GM18499 (cell line): ENCODE results near the gene HDAC4.
"Not testable (repeated sequence)": the region's sequence is repeated elsewhere in the genome, so short reads cannot be mapped to it uniquely, and the experiment has no call there.

Source experiments
- ATAC-seq: cut with Tn5 transposase; IDR thresholded peaks from one replicate; pipeline ENCODE4 v1.9.1; 2021; ENCODE audit warnings: moderate number of reproducible peaks; ENCODE audit not compliant: insufficient read depth, unreplicated experiment

Gene HDAC4

DNA sequence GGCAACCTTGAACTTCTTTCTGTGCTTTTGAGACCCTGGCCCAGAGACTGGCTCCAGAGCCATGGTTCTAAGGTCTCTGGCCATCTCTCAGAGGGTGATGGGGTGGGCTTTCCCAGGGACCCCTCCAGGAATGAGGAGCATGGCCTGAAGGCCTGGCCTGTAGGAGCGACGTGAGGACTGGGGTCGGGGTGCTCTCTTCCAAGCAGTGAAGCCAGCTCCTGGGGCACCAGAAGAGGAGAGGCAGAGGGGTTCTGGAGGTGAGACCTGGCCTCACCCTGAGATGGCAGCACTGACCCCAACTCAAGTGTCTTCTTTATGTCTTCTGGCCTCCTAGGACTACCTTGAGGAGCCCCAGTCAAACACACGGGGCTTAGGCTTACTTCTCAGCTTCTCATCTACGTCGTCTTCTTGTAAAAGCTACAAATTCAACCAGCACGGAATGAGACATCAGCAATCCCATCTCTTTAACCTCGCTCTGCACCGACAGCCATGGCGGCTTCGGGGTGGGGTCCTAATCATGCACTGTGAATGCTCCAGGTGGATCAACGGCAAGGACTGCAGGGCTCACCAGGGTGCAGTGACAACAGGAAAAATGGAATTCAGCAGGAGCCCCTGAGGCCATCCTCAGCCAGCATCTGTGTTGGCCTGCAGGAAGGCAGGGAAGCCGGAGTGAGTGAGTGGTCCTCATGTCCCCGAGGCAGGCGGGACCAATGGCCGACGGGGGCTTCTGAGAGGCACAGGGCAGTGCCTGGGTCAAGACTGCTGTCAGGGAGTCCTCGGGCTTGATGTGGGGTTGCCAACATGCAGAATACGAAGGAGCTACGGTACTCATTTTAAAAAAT lies 214.1 kb downstream of the HDAC4 start:
- ATAC-seq = no peak

DNA sequence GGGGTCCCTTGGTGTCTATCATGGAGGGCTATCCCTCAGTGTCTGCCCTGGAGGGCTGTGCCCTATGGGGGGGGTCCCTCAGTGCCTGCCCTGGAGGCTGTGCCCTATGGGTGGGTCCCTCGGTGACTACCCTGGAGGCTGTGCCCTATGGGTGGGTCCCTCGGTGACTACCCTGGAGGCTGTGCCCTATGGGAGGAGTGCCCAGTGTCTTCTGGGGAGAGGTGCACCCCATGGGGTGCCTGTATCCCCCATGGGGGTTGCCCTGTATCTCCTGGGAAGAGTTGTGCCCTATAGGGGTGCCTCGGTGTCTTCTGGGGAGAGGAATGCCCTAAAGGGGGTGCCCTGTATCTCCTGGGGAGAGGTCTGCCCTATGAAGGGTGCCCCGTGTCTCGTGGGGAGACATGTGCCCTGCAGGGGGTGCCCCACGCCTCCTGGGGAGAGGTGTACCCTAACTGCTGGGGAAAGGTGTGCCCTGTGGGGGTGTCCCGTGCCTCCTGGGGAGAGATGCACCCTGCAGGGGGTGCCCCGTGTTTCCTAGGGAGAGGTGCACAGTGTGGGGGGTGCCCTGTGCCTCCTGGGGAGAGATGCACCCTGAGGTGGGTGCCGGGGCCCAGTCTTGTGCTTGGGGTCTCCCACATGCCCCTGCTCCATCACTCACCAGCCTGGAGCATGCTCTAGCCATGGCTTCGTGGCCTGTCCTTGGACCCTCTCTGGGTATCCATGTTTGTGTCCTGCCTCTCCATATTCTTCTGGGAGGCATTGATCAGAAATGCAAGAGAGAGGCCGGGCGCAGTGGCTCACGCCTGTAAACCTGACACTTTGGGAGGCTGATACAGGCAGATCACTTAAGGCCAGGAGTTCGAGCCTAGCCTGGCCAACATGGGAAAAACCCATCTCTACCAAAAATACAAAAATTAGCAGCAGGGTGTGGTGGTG lies 215.6 kb downstream of the HDAC4 start:
- ATAC-seq = no peak

DNA sequence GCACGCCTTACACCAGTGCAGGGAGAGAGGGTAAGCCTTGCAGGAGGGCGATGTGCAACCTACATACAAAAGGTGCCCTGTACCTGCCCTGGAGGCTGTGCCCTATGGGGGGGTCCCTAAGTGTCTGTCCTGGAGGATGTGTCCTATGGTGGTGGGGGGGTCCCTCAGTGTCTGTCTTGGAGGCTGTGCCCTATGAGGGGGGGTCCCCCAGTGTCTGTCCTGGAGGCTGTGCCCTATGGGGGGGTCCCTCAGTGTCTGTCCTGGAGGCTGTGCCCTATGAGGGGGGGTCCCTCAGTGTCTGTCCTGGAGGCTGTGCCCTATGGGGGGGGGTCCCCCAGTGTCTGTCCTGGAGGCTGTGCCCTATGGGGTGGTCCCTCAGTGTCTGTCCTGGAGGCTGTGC lies 216.6 kb downstream of the HDAC4 start:
- ATAC-seq = no peak

DNA sequence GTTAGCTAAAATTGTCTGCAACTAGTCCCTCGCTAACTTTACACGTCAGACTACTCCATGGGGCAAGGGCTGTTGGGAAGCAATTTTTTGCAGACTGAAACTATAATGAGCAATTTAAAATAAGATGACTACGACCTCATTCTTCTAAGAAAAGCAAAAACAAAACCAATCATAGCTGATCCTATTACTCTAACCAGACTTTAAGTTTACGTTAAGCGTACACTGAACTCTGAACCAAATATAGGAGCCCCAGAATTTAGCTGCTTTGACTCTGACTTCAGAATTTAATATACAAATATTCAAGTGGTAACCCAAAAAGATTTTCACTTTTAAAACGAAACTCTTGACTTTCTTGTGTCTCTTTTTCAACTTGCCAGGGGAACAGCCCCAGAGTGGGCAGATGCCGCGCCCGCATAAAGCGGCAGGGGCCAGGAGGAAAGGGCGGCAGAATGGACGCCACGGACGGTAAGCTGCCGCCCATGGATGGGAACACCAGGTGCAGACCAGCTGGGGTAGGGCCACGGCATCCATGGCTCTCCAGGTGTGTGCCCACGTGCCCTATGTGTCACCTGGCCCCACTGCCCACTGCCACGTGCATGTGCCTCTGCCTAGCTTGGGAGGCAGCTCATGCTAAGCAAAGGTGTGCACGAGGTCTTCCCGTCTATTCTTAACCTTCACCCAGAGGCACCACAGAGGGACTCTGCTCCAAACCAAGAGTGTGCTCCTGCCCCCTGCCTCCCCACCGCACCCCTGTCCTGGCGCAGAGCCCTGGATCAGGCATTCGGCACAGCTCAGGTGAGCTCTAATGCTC lies 217.6 kb downstream of the HDAC4 start:
- ATAC-seq = no peak

DNA sequence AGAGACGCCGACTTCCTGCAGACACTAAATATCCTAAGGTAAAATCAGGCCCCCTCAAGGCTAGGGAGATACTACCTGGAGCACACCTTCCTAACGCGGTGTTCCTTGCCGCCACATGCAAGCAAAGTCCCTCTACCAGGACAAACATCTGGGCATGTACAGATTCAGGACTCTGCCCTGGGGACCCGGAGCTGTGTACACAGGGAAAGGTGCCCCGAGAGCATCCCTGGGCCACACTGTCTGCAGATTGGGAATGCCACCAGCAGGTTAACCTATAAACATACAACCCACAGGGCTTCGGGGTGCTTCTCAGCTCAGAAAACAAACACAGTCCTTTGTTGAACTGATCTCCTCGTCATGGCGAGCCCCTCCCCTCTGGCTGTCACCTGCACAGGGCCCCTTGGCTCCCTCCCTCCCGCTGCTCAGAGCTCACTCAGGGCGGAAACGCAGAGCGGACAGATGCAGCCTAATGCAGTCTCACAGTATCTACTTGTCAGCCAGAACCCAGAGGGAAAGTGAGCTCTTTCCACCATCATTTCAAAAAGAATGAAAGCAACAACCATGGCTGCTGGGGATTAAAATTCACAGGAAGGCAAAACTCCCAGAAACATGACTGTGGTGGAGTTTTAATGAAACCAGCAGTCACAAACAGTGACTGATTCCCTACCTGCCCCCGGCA lies 218.8 kb downstream of the HDAC4 start:
- ATAC-seq = no peak

DNA sequence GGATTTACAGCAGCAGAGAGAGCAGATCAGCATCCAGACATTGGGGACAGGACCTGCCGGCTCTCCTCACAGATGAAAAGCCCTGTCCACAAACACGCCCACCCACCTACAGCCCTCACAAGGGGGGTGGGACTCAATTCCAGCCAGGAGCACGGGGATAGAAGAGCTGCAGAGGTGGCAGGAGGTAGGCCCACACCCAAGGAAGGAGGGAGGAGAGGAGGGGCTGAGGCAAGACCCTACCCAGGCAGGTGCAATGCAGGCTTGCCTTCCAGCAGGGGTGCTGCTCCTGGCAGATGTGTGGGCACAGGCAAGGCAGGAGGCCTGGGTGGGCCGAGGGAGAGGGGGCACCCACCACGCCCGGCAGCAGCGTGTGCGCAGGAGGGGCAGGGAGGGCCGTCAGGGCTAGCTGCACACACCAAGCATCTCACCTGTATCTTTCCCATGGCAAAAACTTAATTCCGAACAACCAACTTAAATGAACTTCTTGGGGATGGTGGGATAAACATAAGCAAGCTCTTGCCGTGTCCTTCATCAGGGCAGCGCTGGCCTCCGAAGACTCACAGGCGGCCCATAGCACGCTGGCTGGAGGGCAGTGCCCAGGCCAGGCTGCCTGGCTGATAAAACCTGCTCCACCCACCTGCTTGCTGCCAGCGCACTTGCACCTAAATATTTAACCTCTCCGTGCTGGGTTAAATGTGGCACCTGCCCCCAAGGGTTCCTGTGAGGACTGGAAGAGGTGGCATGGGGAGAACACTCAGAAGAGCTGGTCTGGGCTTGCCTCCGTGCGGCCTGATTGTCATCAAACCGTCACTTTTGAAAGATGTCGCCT lies 219.5 kb downstream of the HDAC4 start:
- no peak for ATAC-seq

DNA sequence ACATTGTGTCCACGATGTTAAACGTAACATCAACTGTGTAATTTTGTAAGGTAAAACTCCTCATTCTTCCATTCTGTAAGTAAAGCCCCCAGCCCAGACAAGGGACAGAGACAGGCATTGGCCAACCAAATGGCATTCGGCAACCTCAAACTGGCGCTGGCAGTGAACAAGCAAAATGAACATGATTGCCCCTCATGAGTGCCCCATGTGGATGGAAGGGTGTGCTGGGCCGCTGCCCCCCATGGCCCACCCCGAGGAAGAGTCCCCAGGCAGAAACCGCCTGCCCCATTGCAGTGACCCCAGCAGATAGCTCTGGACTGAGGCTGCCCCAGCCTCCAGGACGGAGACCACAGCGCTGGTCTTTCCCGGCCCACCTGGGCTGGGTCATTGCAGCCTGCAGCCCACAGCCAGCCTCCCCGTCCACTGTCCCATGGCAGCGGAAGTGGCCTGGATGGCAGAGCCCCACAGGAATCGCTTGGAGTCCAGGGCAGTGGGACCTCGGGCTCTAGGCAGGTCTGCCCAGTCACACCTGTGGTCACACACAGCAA lies 220.2 kb downstream of the HDAC4 start:
- no peak for ATAC-seq

DNA sequence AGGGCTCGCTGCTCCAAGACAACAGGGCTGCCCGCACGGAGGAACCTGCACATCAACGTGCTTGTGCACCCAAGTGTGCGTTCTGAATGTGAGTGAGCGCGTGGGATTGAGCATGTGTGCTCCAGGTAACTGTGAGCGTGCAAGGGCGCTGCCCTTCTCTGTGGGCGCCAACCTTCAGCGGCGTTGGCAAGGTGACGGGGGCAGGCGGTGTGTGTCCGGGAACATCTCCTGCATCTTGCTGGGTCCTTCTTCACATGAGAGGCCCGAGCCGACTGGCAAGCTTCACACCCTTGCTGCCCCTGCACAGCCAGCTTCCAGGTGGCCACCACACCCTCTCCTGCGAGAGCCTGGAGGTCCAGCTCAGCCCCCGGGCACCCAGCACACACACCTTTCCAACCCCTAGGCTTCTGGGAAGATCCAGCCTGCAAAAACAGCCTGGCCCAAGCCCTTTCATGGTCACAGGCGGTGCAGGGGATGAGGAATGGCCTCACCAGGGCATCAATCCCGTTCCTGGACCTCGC lies 220.9 kb downstream of the HDAC4 start:
- no peak for ATAC-seq

DNA sequence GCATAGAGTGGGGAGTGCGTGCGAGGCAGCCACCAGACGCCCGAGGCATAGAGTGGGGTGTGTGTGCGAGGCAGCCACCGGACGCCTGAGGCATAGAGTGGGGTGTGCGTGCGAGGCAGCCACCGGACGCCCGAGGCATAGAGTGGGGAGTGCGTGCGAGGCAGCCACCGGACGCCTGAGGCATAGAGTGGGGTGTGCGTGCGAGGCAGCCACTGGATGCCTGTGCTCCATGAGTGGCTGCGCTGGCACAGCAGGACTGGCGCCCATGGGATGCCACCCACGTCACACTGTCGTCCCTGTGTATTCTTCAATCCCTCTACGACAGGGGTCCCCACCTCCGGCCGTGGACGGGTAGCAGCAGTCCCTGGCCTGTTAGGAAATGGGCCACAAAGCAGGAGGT lies 221.9 kb downstream of the HDAC4 start:
- no peak for ATAC-seq

DNA sequence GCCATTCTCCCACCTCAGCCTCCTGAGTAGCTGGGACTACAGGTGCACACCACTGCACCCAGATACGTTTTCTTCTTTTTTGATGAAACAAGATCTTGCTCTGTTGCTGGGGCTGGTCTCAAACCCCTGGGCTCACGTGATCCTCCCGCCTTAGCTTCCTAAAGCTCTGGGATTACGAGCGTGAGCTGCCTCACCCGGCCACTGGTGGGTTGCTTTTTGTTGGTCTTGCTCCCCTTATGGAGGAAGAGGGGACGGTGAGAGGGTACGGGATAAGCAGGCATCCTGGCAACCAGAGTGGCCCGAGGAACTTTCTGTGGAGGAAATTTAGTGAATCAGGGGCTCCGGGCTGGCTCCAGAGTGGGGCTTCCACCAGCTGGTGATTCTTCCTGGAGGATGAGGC lies 222.3 kb downstream of the HDAC4 start:
- ATAC-seq = no peak

DNA sequence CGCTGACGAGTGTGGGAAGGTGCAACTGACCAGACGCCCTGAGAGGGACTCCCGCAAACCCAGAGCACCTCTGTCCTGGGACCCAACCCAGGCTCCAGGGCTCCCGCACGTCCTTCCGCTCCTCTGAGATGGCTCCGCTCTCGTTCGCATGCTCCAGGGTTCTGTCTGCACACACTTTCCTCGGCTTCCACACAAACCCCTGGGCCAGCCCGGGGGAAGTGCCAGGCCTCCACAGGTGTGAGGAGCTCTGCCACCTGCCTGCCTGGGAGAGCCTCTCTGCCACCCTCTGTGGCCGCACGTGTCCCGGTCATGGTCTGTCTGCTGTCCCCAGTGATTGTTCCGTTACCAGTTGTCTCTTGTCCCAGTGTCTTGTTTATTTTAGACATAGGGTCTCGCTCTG lies 222.9 kb downstream of the HDAC4 start:
- no peak for ATAC-seq

DNA sequence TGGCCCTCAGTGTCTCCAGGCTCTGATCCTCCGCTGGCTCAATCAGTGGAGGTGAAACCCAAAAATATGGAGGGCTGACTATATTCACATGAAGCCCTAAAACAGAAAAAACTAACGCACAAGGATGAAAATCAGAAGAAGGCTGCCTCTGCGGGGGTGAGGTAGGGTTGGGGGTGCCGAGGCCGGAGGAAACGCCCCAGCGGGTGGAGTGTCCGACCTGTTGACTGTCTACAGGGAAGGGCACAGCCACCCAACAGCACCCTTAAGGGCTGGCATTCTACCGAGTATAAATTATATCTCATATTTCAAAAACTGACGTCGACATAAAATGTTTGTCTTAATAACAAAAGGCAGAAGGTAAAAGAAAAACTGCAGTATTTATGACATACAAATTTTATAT lies 223.5 kb downstream of the HDAC4 start:
- no peak for ATAC-seq

DNA sequence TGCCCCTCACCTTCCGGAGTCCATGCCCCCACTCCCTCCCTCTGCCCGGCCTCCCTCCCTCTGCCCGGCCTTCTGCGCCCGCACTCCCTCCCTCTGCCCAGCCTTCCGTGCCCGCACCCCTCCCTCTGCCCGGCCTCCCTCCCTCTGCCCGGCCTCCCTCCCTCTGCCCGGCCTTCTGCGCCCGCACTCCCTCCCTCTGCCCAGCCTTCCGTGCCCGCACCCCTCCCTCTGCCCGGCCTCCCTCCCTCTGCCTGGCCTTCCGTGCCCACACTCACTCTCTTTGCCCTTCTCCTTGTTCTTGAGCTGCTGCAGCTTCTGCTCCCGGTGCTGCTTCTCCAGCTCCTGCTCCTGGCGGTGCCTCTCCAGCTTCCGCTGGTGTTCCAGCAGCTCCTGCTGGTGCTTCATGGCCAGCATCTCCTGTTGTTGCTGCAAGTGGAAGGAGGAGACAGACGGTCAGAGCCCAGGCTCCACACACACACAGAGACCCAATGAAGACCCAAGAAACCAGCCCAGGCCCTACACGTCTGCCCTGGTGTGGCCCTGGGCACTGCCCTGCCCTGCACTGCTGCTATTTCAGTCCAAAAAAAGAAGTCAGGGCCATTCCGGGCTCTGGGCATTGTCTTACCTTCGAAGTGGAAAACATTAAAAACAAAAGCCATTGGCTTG lies 224.5 kb downstream of the HDAC4 start:
- not testable (repeated sequence) for ATAC-seq

DNA sequence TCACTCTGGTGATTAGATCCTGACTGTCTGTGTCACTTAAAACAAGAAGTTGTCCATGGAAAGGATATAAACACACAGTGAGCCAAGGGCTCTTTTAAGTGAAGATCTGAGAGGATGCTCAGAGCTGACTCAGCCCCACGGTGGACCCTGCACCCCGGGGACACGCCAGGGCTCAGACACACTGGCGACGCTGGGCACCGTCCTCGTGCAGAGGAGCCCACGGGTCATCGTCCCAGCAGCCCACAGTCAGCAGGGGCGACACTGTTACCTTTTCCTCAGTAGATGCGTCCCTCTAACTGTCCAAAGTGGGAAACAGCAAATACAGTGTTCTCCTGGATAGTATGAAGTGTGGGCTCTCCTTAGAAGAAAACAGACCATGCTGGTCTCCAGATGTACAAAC lies 225.6 kb downstream of the HDAC4 start:
- no peak for ATAC-seq

DNA sequence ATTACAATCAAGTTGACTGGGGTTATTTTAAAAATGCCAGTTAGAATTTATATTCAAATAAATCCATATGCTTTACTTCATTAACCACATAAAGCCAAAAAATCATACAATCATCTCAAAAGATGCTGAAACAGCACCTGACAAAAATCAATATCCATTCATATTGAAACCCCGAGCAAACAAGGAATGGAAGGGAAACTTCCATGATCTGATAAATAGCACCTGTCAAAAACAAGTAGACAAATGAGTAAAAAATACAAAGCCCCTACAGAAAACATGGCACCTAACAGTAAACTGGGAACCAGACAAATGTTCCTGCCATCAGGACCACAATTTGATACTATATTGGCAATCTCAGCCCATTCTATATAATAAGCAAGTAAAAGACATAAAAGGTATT lies 227.5 kb downstream of the HDAC4 start:
- ATAC-seq = no peak

DNA sequence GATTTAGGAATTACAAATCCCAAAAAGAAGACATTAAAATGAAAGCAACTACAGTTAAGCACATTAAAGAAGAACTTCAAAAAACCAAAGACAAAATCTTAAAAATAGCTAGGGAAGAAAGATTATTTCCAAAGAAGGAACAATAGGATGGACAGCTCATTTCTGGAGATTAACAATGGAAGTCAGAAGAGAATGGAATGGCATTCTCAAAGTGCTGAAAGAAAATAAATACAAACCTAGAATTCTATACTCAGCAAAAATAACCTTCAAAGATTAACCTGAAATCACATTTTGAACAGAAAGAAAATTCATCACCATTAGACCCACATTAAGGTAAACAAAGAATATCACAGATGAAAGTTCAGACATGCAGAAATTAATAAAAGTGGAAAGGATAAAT lies 229.2 kb downstream of the HDAC4 start:
- ATAC-seq = no peak

DNA sequence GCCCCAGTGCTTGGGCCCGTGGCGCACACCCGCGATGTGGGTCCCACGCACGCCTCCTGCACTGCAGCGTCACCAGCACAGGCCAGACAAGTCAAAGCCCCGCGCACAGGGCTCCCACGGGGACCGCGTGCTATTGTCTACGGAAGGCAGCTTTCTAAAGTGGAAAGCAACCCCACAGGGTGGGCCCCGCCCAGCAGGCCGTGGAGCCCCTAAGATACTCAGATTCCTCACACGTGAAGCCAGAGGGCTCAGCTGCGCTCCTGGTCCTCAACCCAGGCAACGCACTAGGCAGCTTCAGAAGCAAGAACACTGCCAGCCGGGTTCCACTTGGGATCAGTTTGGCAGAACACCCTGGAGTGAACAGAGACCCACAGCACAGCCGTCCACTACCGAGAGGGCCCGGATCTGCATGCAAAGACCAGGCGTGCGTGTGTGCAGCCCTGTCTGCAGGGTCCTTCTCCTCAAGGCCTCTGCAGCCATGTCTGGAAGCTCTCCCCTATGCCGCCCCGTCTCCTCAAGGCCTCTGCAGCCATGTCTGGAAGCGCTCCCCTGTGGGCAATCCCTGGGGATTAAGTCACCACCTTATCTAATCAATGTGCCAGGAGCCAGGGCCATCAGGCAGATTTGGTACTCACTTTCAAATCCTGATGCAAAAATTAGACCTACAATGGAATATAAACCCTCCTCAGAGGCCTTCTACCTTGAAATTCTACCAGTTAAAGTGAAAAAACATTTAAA lies 231.3 kb downstream of the HDAC4 start:
- ATAC-seq = no peak
